NB4 (cell line): Measurements from ENCODE around the gene TRIM3.

ENCODE experiments used
- TF ChIP-seq, protein P1 (sequence below): IDR thresholded peaks from one replicate; pipeline ENCODE4 v1.5.1; 2012; ENCODE audit warnings: low read depth, low read length
- TF ChIP-seq, protein P2 (sequence below): IDR thresholded peaks from 2 replicates; pipeline ENCODE4 v1.6.1; 2011; ENCODE audit warnings: low read depth, low read length

DNA sequence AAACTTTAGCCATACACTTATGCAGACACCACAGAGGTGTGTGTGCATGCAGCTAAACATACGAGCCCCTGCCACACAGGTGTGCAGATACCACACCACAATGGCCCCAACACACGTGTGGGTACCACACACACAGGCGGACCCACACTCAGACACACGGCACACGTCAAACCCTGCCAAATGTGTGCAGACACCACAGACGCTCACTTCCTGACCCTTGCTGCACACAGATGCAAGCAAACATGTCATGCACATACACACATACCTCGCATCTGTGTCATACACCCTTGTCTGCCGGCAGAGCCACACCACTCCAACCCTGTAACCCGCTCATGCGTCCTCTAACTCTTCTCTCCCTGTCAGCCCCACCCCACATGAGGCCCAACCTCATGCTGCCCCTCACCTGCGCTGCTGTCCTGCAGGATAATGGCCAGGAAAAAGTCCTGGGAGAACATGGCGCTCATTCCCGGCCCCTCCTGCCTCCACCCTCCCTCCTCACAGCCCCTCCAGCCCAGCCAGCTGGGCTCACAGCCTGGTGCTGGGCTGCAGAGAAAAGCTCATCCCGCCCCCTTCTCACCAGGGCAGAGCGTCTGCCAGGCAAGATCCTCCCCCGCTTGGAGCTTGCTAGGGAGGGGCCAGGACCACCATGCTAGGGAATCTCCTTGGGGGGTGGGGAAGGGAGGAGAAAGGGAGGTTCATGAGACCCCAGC, 69.2 kb downstream of the TRIM3 start:
- TF ChIP-seq, protein P1, sequence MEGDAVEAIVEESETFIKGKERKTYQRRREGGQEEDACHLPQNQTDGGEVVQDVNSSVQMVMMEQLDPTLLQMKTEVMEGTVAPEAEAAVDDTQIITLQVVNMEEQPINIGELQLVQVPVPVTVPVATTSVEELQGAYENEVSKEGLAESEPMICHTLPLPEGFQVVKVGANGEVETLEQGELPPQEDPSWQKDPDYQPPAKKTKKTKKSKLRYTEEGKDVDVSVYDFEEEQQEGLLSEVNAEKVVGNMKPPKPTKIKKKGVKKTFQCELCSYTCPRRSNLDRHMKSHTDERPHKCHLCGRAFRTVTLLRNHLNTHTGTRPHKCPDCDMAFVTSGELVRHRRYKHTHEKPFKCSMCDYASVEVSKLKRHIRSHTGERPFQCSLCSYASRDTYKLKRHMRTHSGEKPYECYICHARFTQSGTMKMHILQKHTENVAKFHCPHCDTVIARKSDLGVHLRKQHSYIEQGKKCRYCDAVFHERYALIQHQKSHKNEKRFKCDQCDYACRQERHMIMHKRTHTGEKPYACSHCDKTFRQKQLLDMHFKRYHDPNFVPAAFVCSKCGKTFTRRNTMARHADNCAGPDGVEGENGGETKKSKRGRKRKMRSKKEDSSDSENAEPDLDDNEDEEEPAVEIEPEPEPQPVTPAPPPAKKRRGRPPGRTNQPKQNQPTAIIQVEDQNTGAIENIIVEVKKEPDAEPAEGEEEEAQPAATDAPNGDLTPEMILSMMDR, result no peak
- TF ChIP-seq, protein P2, sequence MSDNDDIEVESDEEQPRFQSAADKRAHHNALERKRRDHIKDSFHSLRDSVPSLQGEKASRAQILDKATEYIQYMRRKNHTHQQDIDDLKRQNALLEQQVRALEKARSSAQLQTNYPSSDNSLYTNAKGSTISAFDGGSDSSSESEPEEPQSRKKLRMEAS, result no peak
